WERI-Rb-1 (cell line): ENCODE measurements around the gene OR4A47.
"Not testable (repeated sequence)": the region's sequence is repeated elsewhere in the genome, so short reads cannot be mapped to it uniquely, and the experiment has no call there.

Experiments
- DNase-seq: peaks from one replicate; pipeline ENCODE4 v3.0.0-alpha.2; 2020
- H3K27ac ChIP-seq: fragments of 250-450 bp; sonication (Bioruptor Pico); 2 replicates; pipeline ENCODE4 v1.5.1; 2020; ENCODE audit warnings: mild to moderate bottlenecking, moderate library complexity
- H3K27me3 ChIP-seq: fragments of 250-450 bp; sonication (Bioruptor Pico); 2 replicates; pipeline ENCODE4 v1.5.1; 2021; ENCODE audit warnings: mild to moderate bottlenecking, low read depth, moderate library complexity; ENCODE audit not compliant: insufficient read depth, severe bottlenecking
- H3K36me3 ChIP-seq: fragments of 250-450 bp; sonication (Bioruptor Pico); 2 replicates; pipeline ENCODE4 v1.5.1; 2020; ENCODE audit warnings: mild to moderate bottlenecking, moderate library complexity
- H3K4me3 ChIP-seq: 2 replicates; pipeline ENCODE4 v1.5.1; 2011; ENCODE audit warnings: low read depth, mild to moderate bottlenecking, control low read depth, low read length
- H3K9me3 ChIP-seq: fragments of 250-450 bp; sonication (Bioruptor Pico); 2 replicates; pipeline ENCODE4 v1.5.1; 2021; ENCODE audit warnings: mild to moderate bottlenecking, moderate library complexity; ENCODE audit not compliant: severe bottlenecking
- CTCF ChIP-seq: IDR thresholded peaks from 2 replicates; pipeline ENCODE4 v1.5.1; 2011; ENCODE audit warnings: low read depth, mild to moderate bottlenecking, control low read depth, inconsistent platforms, low read length

The OR4A47 gene, protein sequence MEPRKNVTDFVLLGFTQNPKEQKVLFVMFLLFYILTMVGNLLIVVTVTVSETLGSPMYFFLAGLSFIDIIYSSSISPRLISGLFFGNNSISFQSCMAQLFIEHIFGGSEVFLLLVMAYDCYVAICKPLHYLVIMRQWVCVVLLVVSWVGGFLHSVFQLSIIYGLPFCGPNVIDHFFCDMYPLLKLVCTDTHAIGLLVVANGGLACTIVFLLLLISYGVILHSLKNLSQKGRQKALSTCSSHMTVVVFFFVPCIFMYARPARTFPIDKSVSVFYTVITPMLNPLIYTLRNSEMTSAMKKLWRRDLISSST

GRCh38 chr11:48488493-48488892, at the start of gene OR4A47:
TSS of gene OR4A47 (plus strand) at chr11:48488793. CDS start at chr11:48488793, 0 bp downstream.
- not testable (repeated sequence) for H3K27me3 ChIP-seq, H3K27ac ChIP-seq, H3K36me3 ChIP-seq, H3K4me3 ChIP-seq, DNase-seq, H3K9me3 ChIP-seq

GRCh38 chr11:48455909-48456308, 32.7 kb upstream of the OR4A47 start:
- H3K36me3 ChIP-seq, DNase-seq, H3K27ac ChIP-seq, H3K27me3 ChIP-seq, H3K9me3 ChIP-seq, H3K4me3 ChIP-seq: not testable (repeated sequence)

- H3K36me3 ChIP-seq, H3K27ac ChIP-seq, H3K27me3 ChIP-seq, H3K9me3 ChIP-seq, H3K4me3 ChIP-seq, DNase-seq: not testable (repeated sequence)
Observed at GRCh38 chr11:48473966-48474365, 14.6 kb upstream of the OR4A47 start.

DNA sequence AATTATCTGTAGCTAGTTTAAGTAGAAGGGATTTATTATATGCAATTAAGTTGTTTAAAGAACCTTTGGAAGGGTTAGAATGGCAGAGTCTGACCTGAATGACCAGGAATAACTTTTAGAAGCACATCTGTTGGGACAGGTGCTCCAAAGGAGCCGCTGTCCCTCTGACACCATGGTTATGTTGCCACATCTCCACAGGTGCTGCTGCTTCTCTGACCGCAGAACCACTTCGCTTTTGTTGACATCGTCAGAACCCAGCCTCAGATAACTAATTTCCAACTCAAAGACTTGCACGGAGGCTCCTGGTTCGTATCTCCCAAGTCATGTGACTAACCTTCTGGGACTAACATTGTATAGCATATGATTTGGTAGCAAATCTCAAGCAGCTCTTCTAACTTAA, 13.9 kb upstream of the OR4A47 start:
- not testable (repeated sequence) for H3K27me3 ChIP-seq, H3K27ac ChIP-seq, H3K36me3 ChIP-seq, H3K9me3 ChIP-seq, DNase-seq, H3K4me3 ChIP-seq

GRCh38 chr11:48506169-48506568, 17.6 kb downstream of the OR4A47 start:
- not testable (repeated sequence) for H3K36me3 ChIP-seq, H3K27me3 ChIP-seq, H3K4me3 ChIP-seq, H3K27ac ChIP-seq, H3K9me3 ChIP-seq, DNase-seq

- TF ChIP-seq CTCF, result no peak
- no peak for DNase-seq
- Histone ChIP-seq H3K9me3 (no peaks in the 10 kb centered on the region), H3K4me3 (no peak overlapping the region), H3K36me3 (no peaks in the 10 kb centered on the region), H3K27ac (no peak overlapping the region), H3K27me3 (peaks cover 8% of the 10 kb centered on the region)
Observed at GRCh38 chr11:48538991-48539390, 50.4 kb downstream of the OR4A47 start.
